Skin epidermis (tissue), 12 donors: Measurements from ENCODE around the gene SORCS2.

Source experiments
- H3K27ac ChIP-seq, 21 experiments: fragments of 200-600 bp; sonication (generic) in 11 of 21; one replicate each; pipeline ENCODE4 v1.5.0; 2020; ENCODE audit warnings: mild to moderate bottlenecking in 3 of 21, inconsistent platforms in 2 of 21, moderate library complexity in 2 of 21
- H3K4me3 ChIP-seq, 7 experiments: fragments of 200-600 bp; sonication (generic) in 2 of 7; one replicate each; pipeline ENCODE4 v1.5.0; 2020; ENCODE audit warnings: inconsistent platforms in 2 of 7, mild to moderate bottlenecking in 2 of 7, moderate library complexity in 1 of 7

SORCS2 gene

GRCh38 chr4:7661066-7661748 is 468.9 kb downstream of the SORCS2 start:
- no peak overlapping the region for H3K27ac ChIP-seq

GRCh38 chr4:7661846-7662506 is 469.6 kb downstream of the SORCS2 start:
- Histone ChIP-seq H3K4me3 (no peak overlapping the region), H3K27ac (no peak overlapping the region)

More at GRCh38 chr4:7661066-7661748, 468.9 kb downstream of the SORCS2 start:
- no peak overlapping the region for H3K4me3 ChIP-seq

- Histone ChIP-seq H3K27ac (no peak overlapping the region), H3K4me3 (no peak overlapping the region)
Observed at GRCh38 chr4:7662507-7662846, 470.1 kb downstream of the SORCS2 start.

GRCh38 chr4:7663075-7663541 is 470.8 kb downstream of the SORCS2 start:
- H3K27ac ChIP-seq = no peak overlapping the region
- no peak overlapping the region for H3K4me3 ChIP-seq

- Histone ChIP-seq H3K4me3 (no peak overlapping the region), H3K27ac (no peak overlapping the region)
Observed at GRCh38 chr4:7664106-7664505, 471.8 kb downstream of the SORCS2 start.

GRCh38 chr4:7665321-7665720 is 473.0 kb downstream of the SORCS2 start:
- Histone ChIP-seq H3K4me3 (no peak overlapping the region), H3K27ac (no peak overlapping the region)

GRCh38 chr4:7666011-7666410 is 473.7 kb downstream of the SORCS2 start:
- Histone ChIP-seq H3K4me3 (no peak overlapping the region), H3K27ac (no peak overlapping the region)

- no peak overlapping the region for H3K4me3 ChIP-seq
- no peak overlapping the region for H3K27ac ChIP-seq
Observed at GRCh38 chr4:7666744-7667143, 474.4 kb downstream of the SORCS2 start.

- no peak overlapping the region for H3K4me3 ChIP-seq
- H3K27ac ChIP-seq = no peak overlapping the region
Observed at GRCh38 chr4:7668271-7668670, 475.9 kb downstream of the SORCS2 start.

GRCh38 chr4:7668826-7669225 is 476.5 kb downstream of the SORCS2 start:
- no peak overlapping the region for H3K27ac ChIP-seq

GRCh38 chr4:7672601-7673000 is 480.3 kb downstream of the SORCS2 start:
- H3K4me3 ChIP-seq = no peak overlapping the region
- H3K27ac ChIP-seq = no peak overlapping the region

More at GRCh38 chr4:7668826-7669225, 476.5 kb downstream of the SORCS2 start:
- H3K4me3 ChIP-seq = no peak overlapping the region

- H3K4me3 ChIP-seq = no peak overlapping the region
- no peak overlapping the region for H3K27ac ChIP-seq
Observed at GRCh38 chr4:7673121-7673520, 480.8 kb downstream of the SORCS2 start.

GRCh38 chr4:7674706-7675105 is 482.4 kb downstream of the SORCS2 start:
- Histone ChIP-seq H3K27ac (no peak overlapping the region), H3K4me3 (no peak overlapping the region)

GRCh38 chr4:7675136-7675535 is 482.8 kb downstream of the SORCS2 start:
- H3K4me3 ChIP-seq = no peak overlapping the region

GRCh38 chr4:7675612-7676320 is 483.4 kb downstream of the SORCS2 start:
- H3K4me3 ChIP-seq = no peak overlapping the region
- no peak overlapping the region for H3K27ac ChIP-seq

More at GRCh38 chr4:7675136-7675535, 482.8 kb downstream of the SORCS2 start:
- H3K27ac ChIP-seq = no peak overlapping the region

GRCh38 chr4:7676398-7676922 is 484.1 kb downstream of the SORCS2 start:
- Histone ChIP-seq H3K4me3 (no peak overlapping the region), H3K27ac (no peak overlapping the region)

GRCh38 chr4:7677086-7677485 is 484.7 kb downstream of the SORCS2 start:
- Histone ChIP-seq H3K4me3 (no peak overlapping the region), H3K27ac (no peak overlapping the region)

- Histone ChIP-seq H3K4me3 (no peak overlapping the region), H3K27ac (no peak overlapping the region)
Observed at GRCh38 chr4:7677799-7678301, 485.5 kb downstream of the SORCS2 start.

- H3K4me3 ChIP-seq = no peak overlapping the region
- no peak overlapping the region for H3K27ac ChIP-seq
Observed at GRCh38 chr4:7678318-7678852, 486.0 kb downstream of the SORCS2 start.

GRCh38 chr4:7679406-7680040 is 487.2 kb downstream of the SORCS2 start:
- Histone ChIP-seq H3K4me3 (no peak overlapping the region), H3K27ac (no peak overlapping the region)
